ENCODE data around the gene ANAPC1.
"Not testable (repeated sequence)": the region's sequence is repeated elsewhere in the genome, so short reads cannot be mapped to it uniquely, and the experiment has no call there.

GRCh38 chr2:111777155-111777554 lies 106.8 kb downstream of the ANAPC1 start:
- TF ChIP-seq TEAD4 (IDR thresholded peaks at IDR 0.05; ENCODE audit: low read length); TEAD4 (CRISPR knock-in tag; IDR thresholded peaks at IDR 0.05; ENCODE audit: borderline replicate concordance); PHTF2 (CRISPR knock-in tag; IDR thresholded peaks at IDR 0.05); ETV6 (IDR thresholded peaks at IDR 0.05; ENCODE audit: borderline replicate concordance in 1 of 2, low read depth in 2 of 2, low read length in 1 of 2); ETV6 (CRISPR knock-in tag; IDR thresholded peaks at IDR 0.05; ENCODE audit: borderline replicate concordance); CTCF (IDR thresholded peaks at IDR 0.05 in 2 of 3, conservative IDR thresholded peaks at IDR 0.05 in 1 of 3; ENCODE audit: insufficient read depth in 2 of 3, low read depth in 1 of 3, low read length in 3 of 3): not testable (repeated sequence)

All from K562 (cell line).